GM21367 (cell line): Measurements from ENCODE around the gene OPCML.

Source experiments
- ATAC-seq: cut with Tn5 transposase; IDR thresholded peaks from one replicate; pipeline ENCODE4 v1.9.1; 2021; ENCODE audit not compliant: unreplicated experiment

Gene OPCML

GRCh38 chr11:132777067-132777975 lies 755.0 kb downstream of the OPCML start:
- no peak for ATAC-seq

GRCh38 chr11:132773751-132774150 lies 758.5 kb downstream of the OPCML start:
- ATAC-seq = no peak

DNA sequence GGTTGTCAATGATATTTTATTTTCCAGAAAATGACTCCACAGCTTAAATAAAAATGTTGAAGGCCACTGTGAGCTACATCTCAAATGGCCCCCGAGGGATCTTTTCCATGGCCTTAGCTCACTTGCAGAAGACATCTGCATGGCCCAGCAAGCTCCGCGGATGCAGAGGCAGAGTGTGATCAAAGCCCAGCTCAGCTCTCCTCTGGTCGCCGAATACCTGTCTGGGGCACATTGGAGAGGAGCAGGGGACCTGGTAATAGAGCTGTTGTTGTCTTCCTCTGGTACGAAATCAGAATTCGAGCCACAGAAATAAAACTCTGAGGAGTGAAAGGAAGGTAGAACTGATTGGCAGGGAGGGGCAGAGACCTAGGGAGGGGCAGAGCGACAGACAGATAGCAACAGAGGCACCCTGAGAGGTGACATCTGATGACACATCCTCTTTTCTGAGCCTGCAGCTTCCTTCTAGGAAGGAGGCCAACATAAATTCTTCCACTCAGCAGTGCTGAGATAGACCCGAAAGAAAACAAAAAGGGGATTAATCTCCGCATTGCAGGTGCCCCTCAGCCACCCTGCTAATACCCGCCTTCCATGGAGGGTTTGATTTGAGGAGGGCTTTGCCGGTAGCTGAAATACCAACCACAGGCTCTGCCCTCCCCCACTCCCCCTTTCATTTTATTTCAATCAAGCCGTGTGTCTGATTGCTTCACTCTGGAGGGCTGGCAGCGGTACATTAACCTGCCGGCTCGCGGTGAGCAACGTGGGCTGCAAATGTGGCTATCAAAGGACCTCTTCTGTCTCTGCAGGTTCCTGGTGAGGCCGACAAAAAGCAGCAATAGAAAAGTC lies 759.4 kb downstream of the OPCML start:
- no peak for ATAC-seq

DNA sequence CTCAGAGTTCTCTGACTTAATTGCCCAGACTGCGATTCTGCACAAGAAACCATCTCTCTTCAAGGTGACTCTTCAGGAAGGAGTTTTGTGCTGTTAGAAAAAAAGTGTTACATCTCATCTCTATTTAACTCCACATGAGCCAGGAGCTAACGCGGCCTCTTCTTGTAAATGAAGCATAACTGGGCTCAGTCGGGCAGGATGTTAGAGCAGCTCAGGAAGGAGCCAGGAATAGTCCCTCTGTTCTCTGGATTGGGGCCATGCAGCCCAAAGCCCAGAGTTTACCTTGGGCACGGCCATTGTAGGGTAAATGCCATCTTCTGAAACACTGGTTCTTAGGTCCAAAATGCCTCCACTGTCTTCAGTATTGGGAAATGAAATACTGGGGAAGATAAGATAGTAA lies 760.6 kb downstream of the OPCML start:
- no peak for ATAC-seq

DNA sequence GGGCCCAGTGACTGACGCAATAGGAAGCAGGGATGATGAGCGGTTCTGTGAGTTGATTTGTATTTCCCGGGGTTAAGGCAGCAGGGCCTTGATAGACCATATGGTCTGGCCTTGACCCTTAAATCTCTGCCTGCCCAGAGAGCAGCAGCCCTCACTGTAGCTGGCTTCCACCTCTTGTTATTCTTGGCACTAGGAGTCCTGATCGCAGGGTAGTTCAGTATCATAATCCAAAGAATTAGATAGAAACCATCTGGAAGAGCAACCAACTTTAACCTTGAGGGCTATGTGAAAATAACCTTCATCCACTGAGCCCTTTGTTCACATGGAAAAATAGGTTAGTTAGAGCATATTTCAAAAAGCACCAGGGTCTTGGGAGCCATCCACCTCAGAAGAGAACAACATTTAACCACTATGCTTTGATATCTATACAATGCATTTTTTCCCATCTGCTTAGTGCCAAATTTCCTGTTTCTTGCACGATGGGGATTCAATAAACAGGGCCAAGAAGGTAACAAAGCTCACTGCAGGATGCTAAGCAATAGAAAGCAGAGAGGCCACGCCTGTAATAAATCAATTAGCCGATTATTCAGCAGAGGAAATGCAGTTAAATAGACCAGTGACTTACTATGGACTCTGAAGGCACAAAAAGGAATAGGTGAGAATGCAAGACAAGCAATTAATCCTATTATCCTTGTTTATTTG lies 761.3 kb downstream of the OPCML start:
- no peak for ATAC-seq

- ATAC-seq = no peak
Observed at GRCh38 chr11:132763503-132763902, 768.8 kb downstream of the OPCML start.

- no peak for ATAC-seq
Observed at GRCh38 chr11:132755934-132756333, 776.4 kb downstream of the OPCML start.

DNA sequence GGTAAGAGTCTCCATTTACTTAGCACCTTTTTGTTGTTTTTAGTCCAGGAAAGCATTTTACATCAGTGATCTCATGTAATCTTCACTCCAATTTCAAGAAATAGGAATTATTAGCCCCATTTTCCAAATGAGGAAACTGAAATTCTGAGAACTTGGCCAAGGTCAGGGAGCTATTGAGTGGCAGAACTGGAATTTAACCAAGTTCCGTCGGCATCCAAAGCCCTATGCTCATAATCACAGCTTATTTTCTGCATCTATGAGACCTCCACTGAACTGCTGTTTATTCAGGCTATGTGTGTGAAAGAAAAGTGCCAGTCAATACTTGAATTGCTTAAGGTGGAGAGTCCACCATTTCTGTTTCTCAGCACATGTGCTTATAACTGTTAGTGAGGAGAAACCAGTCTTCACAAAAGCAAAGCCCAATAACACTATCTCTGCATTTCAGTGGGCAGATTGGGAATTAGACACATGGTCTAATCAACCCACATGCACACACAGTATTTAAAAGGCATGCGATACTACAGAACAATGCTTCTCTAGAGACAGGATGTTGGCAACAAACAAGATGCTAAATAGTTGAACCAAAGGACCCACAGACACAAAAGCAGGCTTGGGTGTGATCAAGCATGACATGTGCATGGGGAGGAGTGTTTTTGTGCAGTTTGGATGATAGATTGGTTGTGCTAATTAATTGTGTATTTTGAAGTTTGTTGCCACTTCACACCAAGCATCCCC lies 780.6 kb downstream of the OPCML start:
- ATAC-seq = no peak

GRCh38 chr11:132746305-132746704 lies 786.0 kb downstream of the OPCML start:
- ATAC-seq = no peak

GRCh38 chr11:132745306-132745705 lies 787.0 kb downstream of the OPCML start:
- no peak for ATAC-seq

- ATAC-seq = no peak
Observed at GRCh38 chr11:132744771-132745170, 787.5 kb downstream of the OPCML start.

DNA sequence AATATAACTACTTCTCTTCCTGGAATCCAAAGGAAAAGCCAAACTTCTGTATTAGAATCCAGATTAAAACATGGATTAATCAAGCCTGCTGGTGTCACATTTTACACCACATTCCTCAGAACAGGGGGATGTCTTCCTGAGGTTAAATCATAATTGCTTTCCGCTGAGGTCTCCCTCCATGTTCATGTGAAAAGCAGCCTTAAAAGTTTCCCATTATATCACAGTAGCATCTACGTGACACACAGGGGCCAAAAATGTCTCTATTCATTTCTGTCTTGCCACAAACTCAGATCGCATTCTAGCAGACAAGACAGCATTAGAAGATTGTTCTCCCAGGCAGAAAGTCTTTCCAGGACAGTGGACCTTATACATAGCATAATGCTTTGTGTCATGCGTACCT lies 788.7 kb downstream of the OPCML start:
- no peak for ATAC-seq

GRCh38 chr11:132742929-132743328 lies 789.4 kb downstream of the OPCML start:
- ATAC-seq = no peak

DNA sequence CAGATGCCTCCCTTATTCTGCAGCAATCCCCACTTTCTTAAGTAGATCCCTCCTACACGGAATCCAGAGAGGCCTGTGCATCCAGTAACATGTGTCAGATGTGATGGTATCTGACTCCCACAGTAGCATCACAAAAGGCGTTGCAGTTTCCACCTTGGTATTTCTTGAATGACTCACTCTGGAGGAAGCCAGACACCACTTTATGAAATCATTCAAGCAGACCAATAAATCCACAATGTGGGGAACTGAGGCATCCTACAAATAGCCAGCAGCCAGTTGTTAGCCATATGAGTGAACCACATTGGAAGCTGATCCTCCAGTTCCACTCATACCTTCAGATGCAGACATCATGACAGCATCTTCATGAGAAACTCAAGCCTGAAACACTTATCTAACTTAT lies 798.1 kb downstream of the OPCML start:
- ATAC-seq = no peak

GRCh38 chr11:132728026-132728425 lies 804.3 kb downstream of the OPCML start:
- no peak for ATAC-seq

DNA sequence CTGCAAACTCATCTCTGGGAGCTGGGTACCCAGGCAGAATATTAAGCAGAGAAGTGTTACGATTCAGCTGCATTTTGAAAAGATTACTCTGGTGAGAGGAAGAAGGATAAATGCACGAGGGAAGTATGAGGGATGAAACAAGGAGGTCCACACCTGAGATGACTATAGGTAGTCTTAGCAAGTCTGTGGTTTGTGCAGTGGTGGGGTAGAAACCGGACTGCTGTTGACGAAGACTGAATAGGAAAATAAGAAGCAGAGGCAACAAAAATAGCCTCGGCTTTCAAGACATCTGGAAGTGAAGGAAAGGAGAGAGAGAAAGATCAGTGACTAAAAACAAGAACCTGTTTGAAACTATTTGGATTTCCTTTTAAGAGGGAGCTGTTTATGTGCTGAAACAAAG lies 810.8 kb downstream of the OPCML start:
- ATAC-seq = no peak

GRCh38 chr11:132719684-132720083 lies 812.6 kb downstream of the OPCML start:
- ATAC-seq = no peak

DNA sequence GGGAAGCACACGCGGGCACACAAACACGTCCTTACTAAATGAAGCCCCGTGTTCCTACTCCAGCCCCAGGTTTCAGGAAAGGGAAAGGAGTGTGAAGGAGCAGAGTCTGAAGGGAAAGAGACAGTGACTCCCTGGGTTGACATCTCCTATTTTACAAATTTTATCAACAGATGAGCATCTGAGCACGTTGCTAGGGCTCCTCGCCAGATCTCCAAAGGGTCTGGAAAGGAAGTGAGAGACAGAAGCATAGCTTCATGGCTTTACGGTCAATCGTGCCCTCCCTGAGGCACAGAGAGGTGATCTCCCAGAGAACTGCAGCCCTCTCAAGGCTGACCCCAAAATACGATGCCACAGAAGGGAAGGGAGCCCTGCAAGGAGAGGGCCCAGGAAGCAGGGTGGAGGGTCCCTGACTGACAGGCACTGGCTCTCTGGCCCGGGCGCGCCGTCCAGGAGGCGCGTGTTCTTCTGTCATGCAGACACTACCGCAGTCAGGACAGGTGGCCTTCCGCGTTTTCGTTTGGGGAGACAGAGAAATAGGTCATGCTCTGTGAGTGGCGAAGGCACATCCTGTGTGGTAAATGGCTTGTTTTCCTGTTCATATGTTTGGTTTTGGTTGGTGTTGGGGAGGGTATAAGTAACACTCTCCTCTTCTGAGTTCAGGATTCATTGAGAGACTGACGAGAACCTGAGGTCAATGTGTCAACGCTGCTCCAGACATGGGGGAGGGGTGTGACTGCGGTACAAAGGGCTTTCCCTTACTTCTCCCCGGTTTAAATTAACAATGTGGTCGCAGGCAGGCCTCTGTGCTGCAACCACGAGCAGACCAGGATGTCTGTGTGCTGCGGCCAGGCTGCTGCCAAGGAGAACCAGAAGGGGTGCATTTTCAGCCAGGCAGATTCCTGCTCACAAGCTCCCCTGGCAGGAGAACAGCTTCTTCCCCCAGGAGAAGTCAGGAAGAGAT lies 813.3 kb downstream of the OPCML start:
- no peak for ATAC-seq

- no peak for ATAC-seq
Observed at GRCh38 chr11:132717824-132718223, 814.5 kb downstream of the OPCML start.

DNA sequence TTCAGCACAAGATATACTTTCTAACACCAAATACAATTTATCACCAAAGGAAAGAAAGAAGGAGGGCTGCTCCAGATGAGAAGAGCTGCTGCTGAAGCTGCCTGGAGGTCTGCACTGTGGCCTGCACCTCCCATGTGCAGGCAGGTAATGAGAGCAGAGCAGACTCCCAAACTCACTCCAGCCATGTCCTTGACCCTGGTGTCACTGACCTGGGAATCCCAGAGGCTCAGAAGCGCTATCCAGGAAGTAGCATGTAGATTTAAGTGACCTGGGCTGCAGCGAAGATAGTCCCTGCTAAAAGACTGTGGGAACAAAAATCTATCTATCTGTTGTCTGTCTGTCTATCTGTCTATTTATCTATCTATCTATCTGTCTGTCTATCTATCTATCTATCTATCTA lies 816.3 kb downstream of the OPCML start:
- no peak for ATAC-seq
